Measurements from ENCODE around the gene SLAMF1. TPM values are rescaled to one million over a fixed set of nuclear protein-coding genes. Genes with fewer than 3 reads are reported as not detected.
"Not testable (repeated sequence)": the region's sequence is repeated elsewhere in the genome, so short reads cannot be mapped to it uniquely, and the experiment has no call there.

Gene SLAMF1
- polyA plus RNA-seq, 12 donors: 0.06 to 0.41 (median 0.12) TPM; not detected in 7

- DNase-seq: not testable (repeated sequence)
Measured at GRCh38 chr1:160563230-160563629, 83.6 kb downstream of the SLAMF1 start.

GRCh38 chr1:160562745-160563144 lies 84.1 kb downstream of the SLAMF1 start:
- not testable (repeated sequence) for DNase-seq

GRCh38 chr1:160560806-160561205 lies 86.0 kb downstream of the SLAMF1 start:
- DNase-seq: no peak

GRCh38 chr1:160560045-160560705 lies 86.7 kb downstream of the SLAMF1 start:
- no peak for DNase-seq

- DNase-seq: not testable (repeated sequence)
Measured at GRCh38 chr1:160559437-160559836, 87.4 kb downstream of the SLAMF1 start.

- no peak for DNase-seq
Measured at GRCh38 chr1:160558660-160559380, 88.0 kb downstream of the SLAMF1 start.

Other genes starting within 250 kb of the SLAMF1 start
- gene VANGL2, start 246.5 kb downstream of the SLAMF1 start, polyA plus RNA-seq (ENCODE audit: insufficient read length in 12 of 12): 10 to 100 TPM in 8 of 12 donors, 1 to 10 TPM in 3, not detected in 1; 7.2 to 39.3 (median 10.8) TPM
- under 1 TPM in 9 of 12 donors, not detected in 3; 0.11 to 0.97 (median 0.27) TPM for gene SLAMF6, start 123.8 kb downstream of the SLAMF1 start, polyA plus RNA-seq (ENCODE audit: insufficient read length in 12 of 12)
- gene CD84, start 67.5 kb downstream of the SLAMF1 start, polyA plus RNA-seq (ENCODE audit: insufficient read length in 12 of 12): 1 to 10 TPM in 8 of 12 donors, under 1 TPM in 2, not detected in 2; 0.89 to 4.5 (median 1.3) TPM
- 1 to 10 TPM in 10 of 12 donors, not detected in 2; 1.1 to 7.4 (median 1.4) TPM for gene CD48, start 64.8 kb upstream of the SLAMF1 start, polyA plus RNA-seq (ENCODE audit: insufficient read length in 12 of 12)
- 1 to 10 TPM in 1 of 12 donors, under 1 TPM in 8, not detected in 3; 0.26 to 2.3 (median 0.43) TPM for gene SLAMF7, start 92.2 kb upstream of the SLAMF1 start, polyA plus RNA-seq (ENCODE audit: insufficient read length in 12 of 12)
- gene LY9, start 149.1 kb upstream of the SLAMF1 start, polyA plus RNA-seq (ENCODE audit: insufficient read length in 12 of 12): 1 to 10 TPM in 1 of 12 donors, under 1 TPM in 8, not detected in 3; 0.08 to 1.4 (median 0.30) TPM
- 1 to 10 TPM in 3 of 12 donors, under 1 TPM in 6, not detected in 3; 0.09 to 5.6 (median 0.36) TPM for gene CD244, start 215.8 kb upstream of the SLAMF1 start, polyA plus RNA-seq (ENCODE audit: insufficient read length in 12 of 12)
- 10 to 100 TPM in 1 of 12 donors, 1 to 10 TPM in 1, under 1 TPM in 6, not detected in 4; 0.16 to 29.3 (median 0.35) TPM for gene ITLN1, start 238.1 kb upstream of the SLAMF1 start, polyA plus RNA-seq (ENCODE audit: insufficient read length in 12 of 12)

All from muscle of arm (tissue), 12 donors.